CD4-positive, alpha-beta T cell treated with Interleukin-1 beta for 1 hour (primary cell): ENCODE data around the gene CCDC142.
A peak's percentile ranks its signal among the peaks of the same experiment; 100 is the strongest.

Experiments used
- DNase-seq, 2 donors: peaks; one replicate each; pipeline ENCODE4 v3.0.0-alpha.2; 2020 to 2022

CCDC142 gene

GRCh38 chr2:74440378-74441169 is 42.2 kb downstream of the CCDC142 start:
- peak; percentile 49 to 71 for DNase-seq

GRCh38 chr2:74439803-74440377 is 42.9 kb downstream of the CCDC142 start:
- no peak for DNase-seq

- DNase-seq: no peak
These were observed 43.4 kb downstream of the CCDC142 start for GRCh38 chr2:74439373-74439772.

- DNase-seq: no peak
These were observed 44.5 kb downstream of the CCDC142 start for GRCh38 chr2:74438248-74438647.

- DNase-seq: no peak
These were observed 45.7 kb downstream of the CCDC142 start for GRCh38 chr2:74436848-74437695.

GRCh38 chr2:74436111-74436805 is 46.5 kb downstream of the CCDC142 start:
- no peak for DNase-seq

- no peak for DNase-seq
These were observed 52.3 kb downstream of the CCDC142 start for GRCh38 chr2:74430502-74430901.

- DNase-seq: no peak
These were observed 53.0 kb downstream of the CCDC142 start for GRCh38 chr2:74429487-74430451.

- no peak for DNase-seq
These were observed 54.1 kb downstream of the CCDC142 start for GRCh38 chr2:74428675-74429074.

GRCh38 chr2:74427551-74427950 is 55.2 kb downstream of the CCDC142 start:
- DNase-seq: no peak

GRCh38 chr2:74426181-74426758 is 56.5 kb downstream of the CCDC142 start:
- DNase-seq: no peak

- DNase-seq: no peak
These were observed 57.3 kb downstream of the CCDC142 start for GRCh38 chr2:74425523-74425922.

- no peak for DNase-seq
These were observed 57.8 kb downstream of the CCDC142 start for GRCh38 chr2:74424995-74425406.

- no peak for DNase-seq
These were observed 58.4 kb downstream of the CCDC142 start for GRCh38 chr2:74424139-74424992.
